ENCODE measurements around the gene TBC1D22A. TPM values are rescaled to one million over a fixed set of nuclear protein-coding genes. Genes with fewer than 3 reads are reported as not detected.

Gene TBC1D22A
- total RNA-seq, 8 experiments from 2014 or later: 6.6 to 31.4 (median 12.3) TPM

DNA sequence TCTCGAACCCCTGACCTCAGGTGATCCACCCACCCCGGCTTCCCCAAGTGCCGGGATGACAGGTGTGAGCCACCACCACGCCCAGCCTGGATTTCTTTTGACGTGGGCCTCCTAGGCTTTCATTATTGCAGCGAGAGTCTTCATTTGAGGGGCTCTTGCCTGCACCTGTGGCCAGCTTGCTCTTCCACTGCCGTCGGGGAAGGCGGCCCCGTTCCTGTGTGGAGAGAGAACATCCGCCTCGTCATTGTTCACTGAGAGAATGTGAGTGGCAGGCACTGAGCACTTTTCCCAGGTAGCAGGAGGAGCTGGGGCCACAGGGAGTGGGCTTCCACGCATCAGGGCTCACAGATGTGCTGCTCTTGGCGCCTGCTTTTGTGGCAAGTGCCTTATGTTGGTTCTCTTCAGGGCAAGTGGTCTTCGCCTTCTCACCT is 365.0 kb downstream of the TBC1D22A start:
- H3K4me3 ChIP-seq: no peak overlapping the region
- in situ Hi-C loops (cut with MboI; ENCODE audit: low pct_unique_long_range_greater_than_20kb in 2 of 9, low sequenced_read_pairs in 9 of 9, unreplicated experiment in 9 of 9): no loop called here
- peaks cover 9 to 10% of the 10 kb centered on the region in 2 donors for H3K4me1 ChIP-seq (replicated peaks in 1 of 2)
- 92 to 100% (median 97%) methylated on average over 1 to 3 of the region's 15 CpGs; no CpG with 5 or more reads in 6 of the 10 experiments for WGBS, 10 experiments
- no peak overlapping the region for H3K27ac ChIP-seq
- ATAC-seq (replicated peaks in 6 of 8): no peak

- Histone ChIP-seq H3K27ac (no peak overlapping the region), H3K4me1 (replicated peaks in 1 of 2) (peaks cover 9 to 10% of the 10 kb centered on the region in 2 donors), H3K4me3 (no peak overlapping the region)
- in situ Hi-C loops (cut with MboI; ENCODE audit: low pct_unique_long_range_greater_than_20kb in 2 of 9, low sequenced_read_pairs in 9 of 9, unreplicated experiment in 9 of 9): no loop called here
- WGBS, 10 experiments: 90 to 93% methylated on average over 2 of the region's 7 CpGs; no CpG with 5 or more reads in 8 of the 10 experiments
- ATAC-seq (replicated peaks in 6 of 8): no peak
Measured at GRCh38 chr22:47128216-47128615, 365.8 kb downstream of the TBC1D22A start.

GRCh38 chr22:47128622-47129215 is 366.3 kb downstream of the TBC1D22A start:
- ATAC-seq (replicated peaks in 6 of 8): no peak
- Histone ChIP-seq H3K4me3 (no peak overlapping the region), H3K27ac (no peak overlapping the region), H3K4me1 (replicated peaks in 1 of 2) (peaks cover 6 to 8% of the 10 kb centered on the region in 2 donors)
- WGBS, 10 experiments: 90 to 100% (median 97%) methylated on average over 1 to 7 of the region's 21 CpGs; no CpG with 5 or more reads in 6 of the 10 experiments
- in situ Hi-C loops (cut with MboI; ENCODE audit: low pct_unique_long_range_greater_than_20kb in 2 of 9, low sequenced_read_pairs in 9 of 9, unreplicated experiment in 9 of 9): no loop called here

GRCh38 chr22:47129902-47130635 is 367.6 kb downstream of the TBC1D22A start:
- in situ Hi-C loops (cut with MboI; ENCODE audit: low pct_unique_long_range_greater_than_20kb in 2 of 9, low sequenced_read_pairs in 9 of 9, unreplicated experiment in 9 of 9): no loop called here
- Histone ChIP-seq H3K4me1 (replicated peaks in 1 of 2) (no peaks in the 10 kb centered on the region), H3K4me3 (no peak overlapping the region), H3K27ac (no peak overlapping the region)
- 20 to 100% (median 79%) methylated on average over 1 to 5 of the region's 21 CpGs; no CpG with 5 or more reads in 2 of the 10 experiments for WGBS, 10 experiments
- ATAC-seq (replicated peaks in 6 of 8): peak in 7 of 8 experiments; percentile 70 to 95 (median 87)

DNA sequence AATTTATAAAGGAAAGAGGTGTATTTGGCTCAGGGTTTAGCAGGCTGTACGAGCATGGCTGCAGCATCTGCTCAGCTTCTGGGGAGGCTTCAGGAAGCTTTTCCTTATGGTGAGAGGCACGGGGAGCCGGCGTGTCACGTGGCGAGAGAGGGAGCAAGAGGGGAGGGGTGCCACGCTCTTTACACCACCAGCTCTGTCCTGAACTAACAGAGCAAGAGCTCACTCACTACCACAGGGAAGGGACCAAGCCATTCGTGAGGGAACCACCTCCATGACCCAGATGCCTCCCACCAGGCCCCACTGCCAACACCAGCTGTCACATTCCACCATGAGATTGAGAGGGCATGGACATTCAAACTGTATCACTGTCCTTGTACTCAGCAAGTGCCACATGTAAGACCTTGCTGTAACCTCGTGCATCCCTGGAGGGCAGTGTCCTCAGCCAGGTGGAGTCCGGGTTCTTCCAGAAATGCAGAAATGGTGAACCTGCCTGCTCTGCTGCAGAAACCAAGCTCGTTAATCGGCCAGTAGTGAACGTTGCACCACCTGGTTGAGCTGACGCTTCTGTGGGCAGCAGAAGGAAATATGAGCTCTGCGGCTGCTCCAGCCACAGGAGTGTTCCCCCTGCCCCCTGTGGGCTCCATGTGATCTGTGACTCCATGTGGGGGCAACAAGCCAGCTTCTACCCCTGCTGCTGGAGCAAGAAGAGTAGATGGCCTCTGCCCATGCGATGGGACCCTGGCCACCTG is 368.6 kb downstream of the TBC1D22A start:
- Histone ChIP-seq H3K27ac (no peak overlapping the region), H3K4me1 (replicated peaks in 1 of 2) (no peaks in the 10 kb centered on the region), H3K4me3 (no peak overlapping the region)
- ATAC-seq (replicated peaks in 6 of 8): no peak
- 70 to 100% (median 91%) methylated on average over 1 to 9 of the region's 16 CpGs; no CpG with 5 or more reads in 4 of the 10 experiments for WGBS, 10 experiments
- in situ Hi-C loops (cut with MboI; ENCODE audit: low pct_unique_long_range_greater_than_20kb in 2 of 9, low sequenced_read_pairs in 9 of 9, unreplicated experiment in 9 of 9): no loop called here

DNA sequence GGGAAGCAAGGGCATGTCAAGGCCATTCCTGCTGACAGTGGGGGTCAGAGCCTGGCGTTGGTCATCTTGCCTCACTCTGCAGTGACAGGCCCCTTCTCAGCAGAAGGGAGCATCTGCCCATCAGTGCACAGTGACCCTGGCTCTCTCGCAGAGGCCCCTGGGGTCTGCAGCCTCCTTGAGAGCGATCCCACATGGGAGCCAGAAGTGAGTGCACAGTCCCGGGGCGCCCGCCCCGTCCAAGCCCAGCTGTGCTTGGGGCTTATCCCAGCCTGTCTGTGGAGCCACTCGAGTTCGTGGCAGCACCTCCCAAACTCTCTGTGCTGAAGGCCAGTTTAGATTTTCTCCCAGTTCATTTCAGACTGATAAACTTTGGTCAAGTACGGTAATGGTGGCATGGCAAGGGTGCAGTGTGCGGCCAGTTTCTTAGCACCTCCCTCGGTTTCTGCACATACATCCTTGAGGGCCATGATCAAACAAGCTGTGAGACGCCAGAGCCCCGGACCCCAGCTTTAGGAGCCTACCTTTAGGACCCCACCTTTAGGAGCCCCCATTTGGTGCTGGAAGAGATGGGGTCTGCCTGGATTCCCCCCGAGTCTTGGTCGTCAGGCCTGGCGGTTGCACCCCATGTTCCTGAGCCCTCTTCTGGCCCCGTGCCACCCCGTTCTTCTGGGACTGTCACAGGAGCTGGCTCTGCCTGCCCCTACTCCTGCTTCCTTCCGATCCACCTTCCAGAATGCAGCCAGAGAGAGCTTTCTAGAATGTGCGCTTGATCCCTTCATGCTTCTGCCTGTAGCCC is 369.4 kb downstream of the TBC1D22A start:
- ATAC-seq (replicated peaks in 6 of 8): no peak
- in situ Hi-C loops (cut with MboI; ENCODE audit: low pct_unique_long_range_greater_than_20kb in 2 of 9, low sequenced_read_pairs in 9 of 9, unreplicated experiment in 9 of 9): no loop called here
- WGBS, 10 experiments: 66 to 100% (median 90%) methylated on average over 3 to 6 of the region's 21 CpGs; no CpG with 5 or more reads in 5 of the 10 experiments

GRCh38 chr22:47132428-47132825 is 370.0 kb downstream of the TBC1D22A start:
- Histone ChIP-seq H3K27ac (no peak overlapping the region), H3K4me1 (replicated peaks in 1 of 2) (no peaks in the 10 kb centered on the region), H3K4me3 (no peak overlapping the region)
- in situ Hi-C loops (cut with MboI; ENCODE audit: low pct_unique_long_range_greater_than_20kb in 2 of 9, low sequenced_read_pairs in 9 of 9, unreplicated experiment in 9 of 9): no loop called here
- no peak for ATAC-seq (replicated peaks in 6 of 8)
- 71 to 100% (median 81%) methylated on average over 2 to 7 of the region's 13 CpGs; no CpG with 5 or more reads in 6 of the 10 experiments for WGBS, 10 experiments

More for the DNA sequence above, 369.4 kb downstream of the TBC1D22A start:
- Histone ChIP-seq H3K4me3 (no peak overlapping the region), H3K27ac (no peak overlapping the region), H3K4me1 (replicated peaks in 1 of 2) (no peaks in the 10 kb centered on the region)

GRCh38 chr22:47133061-47133969 is 370.9 kb downstream of the TBC1D22A start:
- H3K4me1 ChIP-seq (replicated peaks in 1 of 2): no peaks in the 10 kb centered on the region
- WGBS, 10 experiments: 33 to 100% (median 61%) methylated on average over 3 to 17 of the region's 25 CpGs; no CpG with 5 or more reads in 1 of the 10 experiments
- peak in 2 of 8 experiments; percentile 24 to 32 for ATAC-seq (replicated peaks in 6 of 8)
- no peak overlapping the region for H3K4me3 ChIP-seq
- in situ Hi-C loops (cut with MboI; ENCODE audit: low pct_unique_long_range_greater_than_20kb in 2 of 9, low sequenced_read_pairs in 9 of 9, unreplicated experiment in 9 of 9): no loop called here
- no peak overlapping the region for H3K27ac ChIP-seq

DNA sequence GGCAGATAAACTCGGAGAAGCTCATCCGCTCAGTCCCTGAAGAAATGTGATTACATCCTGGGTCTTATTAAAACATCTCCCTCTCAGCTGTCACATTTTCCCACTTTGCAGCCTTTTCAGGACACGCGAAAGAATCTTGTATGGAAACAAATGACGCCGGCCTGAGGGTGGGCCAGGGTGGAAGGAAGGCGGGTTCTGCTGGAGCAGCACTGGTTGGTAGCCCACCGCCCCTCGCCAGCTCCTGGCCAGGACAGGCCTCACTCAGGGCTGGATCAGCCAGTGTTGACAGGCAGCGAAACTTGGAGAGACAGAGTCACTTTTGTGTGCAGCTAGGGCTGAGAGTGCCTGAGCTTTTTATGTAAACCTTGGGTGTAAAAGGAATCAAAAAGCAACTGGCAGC is 371.8 kb downstream of the TBC1D22A start:
- Histone ChIP-seq H3K27ac (no peak overlapping the region), H3K4me1 (replicated peaks in 1 of 2) (no peaks in the 10 kb centered on the region), H3K4me3 (no peak overlapping the region)
- WGBS, 10 experiments: 58 to 100% (median 79%) methylated on average over 1 to 10 of the region's 10 CpGs; no CpG with 5 or more reads in 3 of the 10 experiments
- no peak for ATAC-seq (replicated peaks in 6 of 8)
- in situ Hi-C loops (cut with MboI; ENCODE audit: low pct_unique_long_range_greater_than_20kb in 2 of 9, low sequenced_read_pairs in 9 of 9, unreplicated experiment in 9 of 9): no loop called here

DNA sequence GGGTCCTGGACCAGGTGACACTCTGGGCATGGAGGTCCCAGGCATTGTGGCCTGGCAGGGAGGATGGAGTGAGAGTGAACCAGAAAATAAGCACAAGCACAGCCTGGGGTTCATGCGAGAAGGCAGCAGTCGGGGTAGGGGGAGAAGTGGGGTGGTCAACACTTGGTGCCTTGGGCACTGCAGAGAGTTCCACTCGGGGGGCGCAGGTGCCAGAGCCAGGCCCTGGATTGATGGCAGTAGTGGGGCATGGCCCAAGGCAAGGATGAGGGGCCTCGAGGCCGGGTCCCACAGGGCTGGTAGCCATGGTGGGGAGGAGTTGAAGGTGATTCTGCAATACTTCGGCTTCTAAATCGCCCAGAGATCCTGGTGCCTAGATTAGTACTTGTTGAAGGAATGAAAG is 372.9 kb downstream of the TBC1D22A start:
- WGBS, 10 experiments: 75 to 100% (median 93%) methylated on average over 1 to 4 of the region's 8 CpGs; no CpG with 5 or more reads in 6 of the 10 experiments
- in situ Hi-C loops (cut with MboI; ENCODE audit: low pct_unique_long_range_greater_than_20kb in 2 of 9, low sequenced_read_pairs in 9 of 9, unreplicated experiment in 9 of 9): no loop called here
- Histone ChIP-seq H3K4me1 (replicated peaks in 1 of 2) (no peaks in the 10 kb centered on the region), H3K27ac (no peak overlapping the region), H3K4me3 (no peak overlapping the region)
- ATAC-seq (replicated peaks in 6 of 8): no peak

- no peak for ATAC-seq (replicated peaks in 6 of 8)
- H3K4me1 ChIP-seq (replicated peaks in 1 of 2): no peaks in the 10 kb centered on the region
- H3K4me3 ChIP-seq: no peak overlapping the region
- WGBS, 10 experiments: 87 to 100% (median 94%) methylated on average over 2 to 3 of the region's 12 CpGs; no CpG with 5 or more reads in 7 of the 10 experiments
- H3K27ac ChIP-seq: no peak overlapping the region
- in situ Hi-C loops (cut with MboI; ENCODE audit: low pct_unique_long_range_greater_than_20kb in 2 of 9, low sequenced_read_pairs in 9 of 9, unreplicated experiment in 9 of 9): no loop called here
Measured at GRCh38 chr22:47136050-47136449, 373.6 kb downstream of the TBC1D22A start.

DNA sequence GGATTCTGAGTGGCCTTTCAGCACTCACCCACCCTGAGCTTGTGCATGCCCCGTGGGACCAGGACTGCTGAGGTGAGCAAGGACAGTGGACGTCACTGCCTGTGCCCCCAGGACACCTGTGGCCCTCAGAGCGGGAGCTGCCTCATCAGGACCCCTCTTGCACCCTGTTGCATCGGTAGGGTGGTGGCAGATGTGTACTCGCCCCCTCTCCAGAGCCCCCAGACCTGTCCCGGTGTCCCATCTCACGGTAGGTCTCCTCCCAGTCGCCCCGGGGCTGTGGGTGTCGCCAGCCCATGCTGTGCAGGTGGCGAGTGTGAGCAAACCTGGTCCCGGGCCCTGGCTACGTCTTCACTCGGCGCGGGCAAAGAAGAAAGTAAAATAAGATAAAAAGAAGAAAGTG is 374.2 kb downstream of the TBC1D22A start:
- no peaks in the 10 kb centered on the region for H3K4me1 ChIP-seq (replicated peaks in 1 of 2)
- no peak overlapping the region for H3K27ac ChIP-seq
- in situ Hi-C loops (cut with MboI; ENCODE audit: low pct_unique_long_range_greater_than_20kb in 2 of 9, low sequenced_read_pairs in 9 of 9, unreplicated experiment in 9 of 9): no loop called here
- no peak overlapping the region for H3K4me3 ChIP-seq
- no peak for ATAC-seq (replicated peaks in 6 of 8)
- 88 to 100% (median 93%) methylated on average over 2 to 11 of the region's 16 CpGs; no CpG with 5 or more reads in 5 of the 10 experiments for WGBS, 10 experiments

Data from motor neuron (in vitro differentiated cells).